Prostate gland (tissue), 2 donors: Measurements from ENCODE around the gene TBKBP1. TPM values are rescaled to one million over a fixed set of nuclear protein-coding genes. Genes with fewer than 3 reads are reported as not detected.
A peak's percentile ranks its signal among the peaks of the same experiment; 100 is the strongest.

ENCODE experiments used
- DNase-seq: peaks from one replicate; pipeline ENCODE4 v3.0.0-alpha.2; 2019; ENCODE audit warnings: low spot score
- H3K27ac ChIP-seq, 2 donors: fragments of 200-600 bp; sonication (generic); 2 replicates each; pipeline ENCODE4 v1.5.1; 2017 to 2019
- H3K27me3 ChIP-seq: fragments of 200-600 bp; sonication (generic); replicated peaks from 2 replicates; pipeline ENCODE4 v1.5.1; 2019; ENCODE audit not compliant: insufficient read depth
- H3K36me3 ChIP-seq, 2 donors: fragments of 200-600 bp; sonication (generic); 1 replicate in 1 of 2; 2 replicates in 1 of 2; pipeline versions ENCODE4 v1.5.1 to v1.8.1; 2017 to 2019
- H3K4me1 ChIP-seq: fragments of 200-600 bp; sonication (generic); replicated peaks from 2 replicates; pipeline ENCODE4 v1.5.1; 2019
- H3K4me3 ChIP-seq, 2 donors: fragments of 200-600 bp; sonication (generic); 2 replicates each; pipeline ENCODE4 v1.5.1; 2017 to 2019
- H3K9me3 ChIP-seq: fragments of 200-600 bp; sonication (generic); 2 replicates; pipeline ENCODE4 v1.5.1; 2017
- CTCF ChIP-seq, 4 experiments: fragments of 200-600 bp in 2 of 4; fragments of 450-650 bp in 2 of 4; sonication (generic) in 2 of 4; IDR thresholded peaks; 1 replicate in 3 of 4; 2 replicates in 1 of 4; pipeline ENCODE4 v1.5.1; 2016 to 2019; ENCODE audit warnings: antibody characterized with exemption in 4 of 4, mild to moderate bottlenecking in 2 of 4, moderate library complexity in 2 of 4
- POLR2A ChIP-seq: fragments of 450-650 bp; IDR thresholded peaks from one replicate; pipeline ENCODE4 v1.6.1; 2016; ENCODE audit warnings: antibody characterized with exemption, mild to moderate bottlenecking
- POLR2AphosphoS5 ChIP-seq: sonication (generic); formaldehyde crosslinking; IDR thresholded peaks from one replicate; pipeline ENCODE4 v1.6.1; 2017; ENCODE audit warnings: antibody characterized with exemption
- WGBS: methylation state at CpG from one replicate; pipeline ENCODE4 v1.1.5; 2018; 5-methylcytosine and 5-hydroxymethylcytosine counted together
- intact Hi-C: fragments of 100-400 bp; cut with DNase I; formaldehyde crosslinking; loops from one replicate; pipeline ENCODE4 v1.14.2; 2022
- total RNA-seq, 2 donors: library from RNA; depleted of rRNA; stranded (reverse); fragments of >200 nt; gene quantifications; one replicate each; pipeline ENCODE4 v1.1.0, GENCODE V29; 2016

TBKBP1 gene
- total RNA-seq, 2 donors from 2014 or later: 9.5 to 15.3 TPM

- no peaks in the 10 kb centered on the region for H3K9me3 ChIP-seq
- H3K4me3 ChIP-seq: peak overlapping the region; percentile 91 to 94
- 2% methylated on average over 53 of the region's 65 CpGs for WGBS
- peak overlapping the region; percentile 84 to 87 for H3K27ac ChIP-seq
- no peaks in the 10 kb centered on the region for H3K4me1 ChIP-seq
- no peaks in the 10 kb centered on the region for H3K27me3 ChIP-seq
- intact Hi-C loops: loop anchor here (10.0 kb wide), 1 partner anchor 110 kb away; no protein-coding TSS in a partner anchor
- TF ChIP-seq POLR2A: peak; percentile 11
- no peak for TF ChIP-seq CTCF (IDR thresholded peaks at IDR 0.05)
- peak; percentile 39 for TF ChIP-seq POLR2AphosphoS5
- peak; percentile 39 for DNase-seq
- no peaks in the 10 kb centered on the region for H3K36me3 ChIP-seq
Observed at GRCh38 chr17:47694581-47695428, 844 bp downstream of the TBKBP1 start.

GRCh38 chr17:47695429-47696376 is 1.7 kb downstream of the TBKBP1 start:
- H3K27ac ChIP-seq: peak overlapping the region; percentile 84 to 87
- no peaks in the 10 kb centered on the region for H3K4me1 ChIP-seq
- WGBS: 41% methylated on average over 47 of the region's 47 CpGs
- H3K9me3 ChIP-seq: no peaks in the 10 kb centered on the region
- intact Hi-C loops: loop anchor here (10.0 kb wide), 1 partner anchor 109 kb away; no protein-coding TSS in a partner anchor
- no peak for DNase-seq
- no peak for TF ChIP-seq POLR2A
- TF ChIP-seq CTCF (IDR thresholded peaks at IDR 0.05): no peak
- TF ChIP-seq POLR2AphosphoS5: no peak
- H3K4me3 ChIP-seq: peak overlapping the region; percentile 91 to 94
- no peaks in the 10 kb centered on the region for H3K36me3 ChIP-seq
- no peaks in the 10 kb centered on the region for H3K27me3 ChIP-seq

GRCh38 chr17:47696717-47697642 is 3.0 kb downstream of the TBKBP1 start:
- no peak overlapping the region for H3K4me3 ChIP-seq
- WGBS: 85% methylated on average over 11 of the region's 11 CpGs
- H3K27ac ChIP-seq: no peak overlapping the region
- no peak for DNase-seq
- intact Hi-C loops: loop anchor here (10.0 kb wide), 1 partner anchor 108 kb away; no protein-coding TSS in a partner anchor
- TF ChIP-seq POLR2AphosphoS5: no peak
- TF ChIP-seq POLR2A: no peak
- TF ChIP-seq CTCF (IDR thresholded peaks at IDR 0.05): no peak
- H3K36me3 ChIP-seq: no peaks in the 10 kb centered on the region
- no peaks in the 10 kb centered on the region for H3K9me3 ChIP-seq
- H3K4me1 ChIP-seq: no peaks in the 10 kb centered on the region
- no peaks in the 10 kb centered on the region for H3K27me3 ChIP-seq

GRCh38 chr17:47697906-47698711 is 4.1 kb downstream of the TBKBP1 start:
- no peaks in the 10 kb centered on the region for H3K4me1 ChIP-seq
- intact Hi-C loops: loop anchor here (10.0 kb wide), 1 partner anchor 107 kb away; no protein-coding TSS in a partner anchor
- H3K36me3 ChIP-seq: no peaks in the 10 kb centered on the region

More at GRCh38 chr17:47697906-47698711, 4.1 kb downstream of the TBKBP1 start:
- no peak overlapping the region for H3K27ac ChIP-seq
- H3K4me3 ChIP-seq: no peak overlapping the region
- no peaks in the 10 kb centered on the region for H3K27me3 ChIP-seq
- TF ChIP-seq CTCF (IDR thresholded peaks at IDR 0.05) (no peak), POLR2AphosphoS5 (no peak), POLR2A (no peak)
- 72% methylated on average over 9 of the region's 9 CpGs for WGBS
- no peaks in the 10 kb centered on the region for H3K9me3 ChIP-seq
- DNase-seq: no peak
